Right renal pelvis (tissue), 4 donors: ENCODE data around the gene RHOA. TPM values are rescaled to one million over a fixed set of nuclear protein-coding genes. Genes with fewer than 3 reads are reported as not detected.
"Not testable (repeated sequence)": the region's sequence is repeated elsewhere in the genome, so short reads cannot be mapped to it uniquely, and the experiment has no call there.

Experiments
- DNase-seq, 4 donors: peaks; one replicate each; pipeline ENCODE4 v3.0.0-alpha.2; 2013; ENCODE audit warnings: low read depth in 4 of 4, low spot score in 3 of 4, missing footprints in 1 of 4
- polyA plus RNA-seq, 4 donors: library from polyadenylated mRNA; unstranded; fragments of 120-200 nt; gene quantifications; one replicate each; pipeline ENCODE4 v1.2.1, GENCODE V29; 2013; ENCODE audit not compliant: insufficient read length in 4 of 4

Gene RHOA
- polyA plus RNA-seq, 4 donors, result 522 to 604 (median 543) TPM

- no peak for DNase-seq
These were observed 1.0 kb upstream of the RHOA start for GRCh38 chr3:49412632-49413337.

DNA sequence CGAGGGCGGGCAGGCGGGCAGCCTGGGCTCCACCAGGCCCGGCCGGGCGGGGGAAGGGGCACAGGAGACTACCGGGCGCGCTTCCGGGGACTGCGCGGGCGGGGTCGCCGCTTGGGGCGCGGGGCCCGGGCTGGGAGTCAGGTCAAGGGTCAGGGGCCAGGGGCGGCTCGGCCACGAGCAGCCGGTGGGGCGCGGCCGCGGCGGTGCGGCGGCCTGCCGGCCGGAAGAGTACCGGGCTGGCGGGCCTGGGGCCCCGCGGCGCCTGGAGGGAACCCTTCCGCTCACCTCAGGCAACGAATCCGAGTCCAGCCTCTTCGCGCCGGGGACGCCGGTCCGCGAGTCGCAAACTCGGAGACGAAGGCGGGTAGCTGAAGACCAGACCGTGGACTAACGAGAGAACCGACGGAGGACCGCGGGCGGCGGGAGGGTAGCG lies 225 bp downstream of the RHOA start:
- no peak for DNase-seq

- no peak for DNase-seq
These were observed 786 bp downstream of the RHOA start for GRCh38 chr3:49410846-49411534.

DNA sequence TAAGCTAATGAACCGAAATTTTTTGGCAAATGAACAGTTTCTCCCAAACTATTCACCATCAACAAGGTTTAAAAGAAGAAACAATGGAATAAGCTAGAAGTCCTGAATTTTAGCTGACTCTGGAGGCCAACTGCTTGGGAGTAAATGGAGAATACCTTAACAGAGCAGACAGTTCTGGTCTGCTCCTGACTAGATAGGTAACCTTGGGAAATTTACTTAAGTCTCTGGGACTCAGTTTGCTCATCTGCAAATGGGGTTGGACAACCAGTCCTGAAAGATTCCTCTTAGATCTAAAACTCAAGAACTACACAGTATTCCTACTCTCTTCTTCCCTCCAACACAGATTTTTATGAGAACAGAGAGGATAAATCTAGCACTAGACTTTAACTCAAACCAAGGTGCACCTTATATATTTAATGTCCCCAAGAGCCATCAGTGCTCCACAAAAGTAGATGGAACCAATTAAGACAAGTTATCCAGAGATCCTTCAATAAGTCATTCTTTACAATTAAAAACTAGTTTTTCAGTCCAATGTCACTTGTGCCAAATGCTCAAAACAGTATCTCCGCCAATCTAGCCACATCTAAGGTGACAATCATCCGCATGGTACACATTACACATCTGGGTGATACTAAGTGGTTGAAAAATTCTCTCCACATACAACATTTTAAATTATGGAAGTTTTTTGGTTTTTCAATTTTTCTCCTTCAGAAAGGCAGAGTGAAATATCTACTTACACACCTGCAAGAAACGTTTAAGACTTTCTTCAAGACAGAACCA lies 1.5 kb downstream of the RHOA start:
- no peak for DNase-seq

GRCh38 chr3:49406571-49407565 lies 4.9 kb downstream of the RHOA start:
- DNase-seq, result no peak

DNA sequence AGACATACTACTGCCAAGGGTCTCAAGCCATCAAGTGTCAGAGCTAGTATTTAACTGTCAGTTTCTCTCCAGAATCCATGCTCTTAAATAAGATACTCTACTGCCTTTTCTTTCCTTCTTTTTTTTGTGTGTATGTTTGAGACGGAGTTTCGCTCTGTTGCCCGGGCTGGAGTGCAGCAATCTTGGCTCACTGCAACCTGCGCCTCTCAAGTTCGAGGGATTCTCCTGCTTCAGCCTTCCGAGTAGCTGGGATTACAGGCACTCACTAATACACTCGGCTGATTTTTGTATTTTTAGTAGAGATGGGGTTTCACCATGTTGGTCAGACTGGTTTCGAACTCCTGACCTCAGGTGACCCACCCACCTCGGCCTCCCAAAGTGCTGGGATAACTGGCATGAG lies 6.2 kb downstream of the RHOA start:
- not testable (repeated sequence) for DNase-seq

- no peak for DNase-seq
These were observed 7.9 kb downstream of the RHOA start for GRCh38 chr3:49403891-49404290.

DNA sequence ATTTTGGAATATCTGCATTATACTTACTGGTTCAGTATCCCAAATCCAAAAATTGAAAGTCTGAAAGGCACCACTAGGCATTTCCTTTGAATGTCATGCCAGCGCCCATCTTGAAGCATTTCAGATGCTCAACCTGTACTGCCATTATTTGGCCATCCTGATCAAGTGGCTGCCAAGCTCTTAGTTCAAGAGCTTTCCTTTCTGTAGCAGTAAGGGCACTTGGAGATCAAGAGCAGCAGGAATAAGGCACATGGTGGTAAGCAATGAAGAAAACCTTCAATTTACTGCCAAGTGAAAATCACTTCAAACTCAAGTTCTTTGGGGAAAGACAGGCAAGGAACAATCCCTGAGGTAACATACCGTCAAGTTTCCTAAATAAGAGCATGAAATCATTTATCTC lies 10.0 kb downstream of the RHOA start:
- DNase-seq, result no peak

GRCh38 chr3:49399461-49399860 lies 12.3 kb downstream of the RHOA start:
- DNase-seq, result no peak

DNA sequence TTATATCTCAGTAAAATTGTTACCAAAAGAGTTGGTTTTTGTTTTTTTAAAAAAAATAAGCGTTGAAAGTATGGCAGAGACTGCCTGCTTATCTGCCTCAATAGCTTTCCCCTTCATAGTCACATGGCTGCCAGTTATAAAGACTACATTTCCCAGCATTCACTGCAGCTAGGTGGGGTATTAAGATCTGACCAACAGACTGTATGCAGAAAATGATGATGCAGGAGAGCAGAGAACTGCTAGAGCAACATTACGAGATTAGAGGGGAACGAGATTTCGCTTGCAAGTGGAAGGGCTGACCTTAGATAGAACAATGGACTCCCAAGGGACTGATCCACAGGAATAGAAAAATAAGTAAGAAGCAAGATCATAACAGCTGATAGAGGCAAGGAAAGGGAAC lies 14.3 kb downstream of the RHOA start:
- no peak for DNase-seq

- DNase-seq, result not testable (repeated sequence)
These were observed 20.5 kb downstream of the RHOA start for GRCh38 chr3:49391310-49391709.

- no peak for DNase-seq
These were observed 22.5 kb downstream of the RHOA start for GRCh38 chr3:49389297-49389696.

DNA sequence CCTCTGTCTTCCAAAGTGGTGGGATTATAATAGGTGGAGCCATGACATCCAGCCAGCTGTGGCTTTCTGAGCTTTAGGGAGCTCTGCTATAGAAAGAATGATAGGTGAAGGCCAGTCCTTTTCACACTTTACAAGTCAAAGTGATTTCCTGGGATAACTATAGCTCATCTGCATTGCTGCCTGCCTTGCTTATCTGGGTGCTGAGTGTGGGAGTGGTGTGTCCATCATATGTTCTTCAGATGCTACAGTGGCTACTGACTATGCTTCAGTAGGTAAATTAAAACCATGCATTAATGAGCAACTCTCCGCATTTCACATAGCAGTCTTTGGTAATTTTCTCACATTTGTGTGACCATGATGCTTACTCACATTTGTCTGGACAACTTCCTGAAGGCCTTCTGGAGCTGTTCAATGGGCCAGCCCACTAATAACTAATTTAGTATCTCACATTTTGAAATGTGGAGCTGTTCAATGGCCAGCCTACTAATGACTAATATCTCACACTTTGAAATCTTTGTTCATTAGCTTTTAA lies 23.4 kb downstream of the RHOA start:
- no peak for DNase-seq

DNA sequence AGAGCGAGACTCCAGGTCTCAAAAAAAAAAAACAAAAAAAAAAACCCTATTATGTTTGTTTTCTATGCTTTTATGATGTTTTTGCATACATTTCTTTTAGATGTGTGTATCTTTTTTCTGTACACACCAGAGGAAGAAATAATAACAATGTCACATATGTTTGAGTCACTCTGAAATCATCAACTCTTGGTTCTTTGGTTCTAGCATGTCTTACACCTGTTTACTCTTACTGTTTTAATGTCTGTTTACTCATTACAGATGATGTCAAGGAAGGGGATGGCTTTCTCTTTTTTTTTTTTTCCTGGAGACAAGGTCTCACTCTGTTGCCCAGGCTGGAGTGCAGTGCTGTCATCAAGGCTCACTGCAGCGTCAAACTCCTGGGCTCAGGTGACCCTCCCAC lies 24.1 kb downstream of the RHOA start:
- no peak for DNase-seq

DNA sequence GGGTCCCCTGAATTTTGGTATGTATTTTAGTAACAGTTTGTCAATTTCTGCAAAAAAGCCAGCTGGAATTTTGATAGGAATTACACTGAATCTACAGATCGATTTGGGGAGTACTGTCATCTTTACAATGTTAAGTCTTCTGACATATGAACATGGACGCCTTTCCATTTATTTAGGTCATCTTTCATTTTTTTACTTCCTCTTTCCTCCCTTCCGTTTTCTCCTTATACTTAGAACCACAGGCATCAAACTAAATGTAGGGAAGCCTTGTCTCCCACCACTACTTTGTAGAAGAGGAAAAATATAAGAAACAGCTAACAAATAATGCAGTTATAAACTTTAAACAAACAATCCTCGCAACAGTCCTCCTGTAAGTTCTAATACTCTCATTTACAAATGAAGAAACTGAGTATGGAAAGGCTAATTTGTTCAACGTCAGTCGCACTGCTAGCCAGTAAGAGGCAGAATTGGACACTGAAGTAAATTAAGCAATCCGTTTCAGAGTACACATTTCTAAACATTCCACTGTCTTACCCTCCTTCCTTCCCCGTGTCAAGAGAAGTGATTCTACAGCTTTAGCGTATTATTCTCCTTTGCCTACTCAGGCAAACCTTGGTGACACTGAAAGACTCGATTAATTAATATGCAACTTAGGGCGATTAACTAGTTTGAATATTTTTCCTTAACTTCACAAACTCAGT lies 25.6 kb downstream of the RHOA start:
- no peak for DNase-seq

DNA sequence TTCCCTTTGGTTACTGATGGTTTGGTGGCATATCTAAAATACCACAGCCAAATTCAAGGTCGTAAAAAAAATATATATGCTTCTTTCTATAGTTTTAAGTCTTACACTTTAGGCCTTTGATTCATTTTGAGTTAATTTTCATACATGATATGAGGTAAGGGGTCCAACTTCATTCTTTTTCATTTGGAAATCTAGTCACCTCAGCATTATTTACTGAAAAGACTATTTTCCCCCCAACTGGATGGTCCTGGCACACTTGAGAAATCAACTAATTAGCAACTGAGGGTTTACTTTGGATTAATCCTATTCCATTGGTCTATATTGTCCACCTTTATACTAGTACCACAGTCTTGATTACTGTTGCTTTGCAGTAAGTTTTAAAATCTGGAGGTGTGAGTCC lies 26.2 kb downstream of the RHOA start:
- no peak for DNase-seq

- DNase-seq, result no peak
These were observed 28.4 kb downstream of the RHOA start for GRCh38 chr3:49383387-49383786.

DNA sequence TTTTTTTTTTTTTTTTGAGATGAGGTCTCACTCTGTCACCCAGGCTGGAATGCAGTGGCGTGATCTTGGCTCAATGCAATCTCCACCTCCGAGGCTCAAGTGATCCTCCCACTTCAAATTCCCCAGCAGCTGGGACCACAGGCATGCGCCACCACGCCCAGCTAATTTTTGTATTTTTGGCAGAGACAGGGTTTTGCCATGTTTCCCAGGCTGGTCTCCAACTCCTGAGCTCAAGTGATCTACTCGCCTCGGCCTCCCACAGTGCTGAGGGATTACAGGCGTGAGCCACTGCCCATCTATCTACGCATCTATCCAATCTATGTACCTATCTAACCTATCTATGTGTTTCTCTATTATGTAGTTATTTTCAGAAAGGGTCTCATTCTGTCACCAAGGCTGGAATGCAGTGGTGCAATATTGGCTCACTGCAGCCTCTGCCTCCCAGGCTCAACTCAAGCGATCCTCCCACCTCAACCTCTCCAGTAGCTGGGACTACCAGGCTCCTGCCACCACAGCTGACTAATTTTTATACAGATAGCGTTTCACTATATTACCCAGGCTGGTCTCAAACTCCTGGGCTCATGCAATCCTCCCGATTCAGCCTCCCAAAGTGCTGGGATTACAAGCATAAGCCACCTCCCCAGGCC lies 33.4 kb downstream of the RHOA start:
- no peak for DNase-seq

DNA sequence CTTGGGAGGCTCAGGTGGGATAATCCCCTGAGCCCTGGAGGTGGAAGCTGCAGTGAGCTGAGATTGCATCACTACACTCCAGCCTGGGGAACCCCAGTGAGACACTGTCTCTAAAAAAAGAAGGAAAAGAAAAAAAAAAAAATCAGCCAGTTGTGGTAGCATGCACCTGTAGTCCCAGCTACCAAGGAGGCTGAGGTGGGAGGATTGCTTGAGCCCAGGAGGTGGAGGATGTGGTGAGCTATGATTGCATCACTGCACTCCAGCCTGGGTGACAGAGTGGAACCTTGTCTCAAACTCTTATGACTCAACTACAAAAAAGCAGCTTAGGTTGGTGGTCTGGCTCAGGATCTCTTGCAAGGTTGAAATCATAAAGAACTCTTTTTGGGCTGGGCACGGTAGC lies 34.3 kb downstream of the RHOA start:
- no peak for DNase-seq
